Caco-2 (cell line): Measurements from ENCODE around the gene PCTP. TPM values are rescaled to one million over a fixed set of nuclear protein-coding genes. Genes with fewer than 3 reads are reported as not detected.

Source experiments
- BruUV-seq: library from RNA; stranded (reverse); fragments of 400-500 nt; replicated peaks from 2 replicates; lab custom pipeline; 2021; lab: Mats Ljungman, UMichigan
- CTCF ChIA-PET: fragments of 300-600 bp; sonication (Branson Sonifier 250); formaldehyde crosslinking; loops from one replicate; lab custom pipeline; 2022; ENCODE audit warnings: antibody characterized with exemption; lab: Charles Lee
- POLR2A ChIA-PET: fragments of 300-600 bp; sonication (Branson Sonifier 250); formaldehyde crosslinking; loops from one replicate; lab custom pipeline; 2022; ENCODE audit warnings: antibody characterized with exemption; lab: Charles Lee
- DNase-seq, 2 experiments: peaks; one replicate each; pipeline versions ENCODE4 v3.0.0 to v3.0.0-alpha.2; 2020 to 2022
- H3K27me3 ChIP-seq: replicated peaks from 2 replicates; pipeline ENCODE4 v1.6.0; 2011; ENCODE audit warnings: low read length; ENCODE audit not compliant: control insufficient read depth, insufficient read depth
- H3K36me3 ChIP-seq: 2 replicates; pipeline ENCODE4 v1.5.1; 2011; ENCODE audit warnings: low read length; ENCODE audit not compliant: control insufficient read depth, insufficient read depth
- H3K4me1 ChIP-seq: fragments of 250-450 bp; sonication (Bioruptor Pico); 2 replicates; pipeline ENCODE4 v1.5.1; 2020; ENCODE audit warnings: mild to moderate bottlenecking
- H3K4me3 ChIP-seq: 2 replicates; pipeline ENCODE4 v1.5.1; 2011; ENCODE audit warnings: low read depth, mild to moderate bottlenecking, control low read depth, low read length
- H3K9me3 ChIP-seq: fragments of 250-450 bp; sonication (Bioruptor Pico); 2 replicates; pipeline ENCODE4 v1.5.1; 2020; ENCODE audit warnings: mild to moderate bottlenecking, moderate library complexity
- H3K27ac Mint-ChIP-seq: one replicate; pipeline ENCODE4 v1.8.0; 2022; ENCODE audit warnings: mixed read lengths; ENCODE audit not compliant: unreplicated experiment
- H3K27me3 Mint-ChIP-seq: one replicate; pipeline ENCODE4 v1.8.0; 2022; ENCODE audit warnings: mixed read lengths; ENCODE audit not compliant: insufficient read depth, unreplicated experiment
- H3K36me3 Mint-ChIP-seq: one replicate; pipeline ENCODE4 v1.8.0; 2022; ENCODE audit warnings: mild to moderate bottlenecking, mixed read lengths; ENCODE audit not compliant: insufficient read depth, unreplicated experiment
- H3K4me1 Mint-ChIP-seq: one replicate; pipeline ENCODE4 v1.8.0; 2022; ENCODE audit warnings: low read depth, mixed read lengths; ENCODE audit not compliant: unreplicated experiment
- H3K4me3 Mint-ChIP-seq: one replicate; pipeline ENCODE4 v1.8.0; 2022; ENCODE audit warnings: mild to moderate bottlenecking, moderate library complexity, mixed read lengths; ENCODE audit not compliant: unreplicated experiment
- H3K9me3 Mint-ChIP-seq: one replicate; pipeline ENCODE4 v1.8.0; 2022; ENCODE audit warnings: mixed read lengths; ENCODE audit not compliant: unreplicated experiment
- intact Hi-C: fragments of 100-400 bp; cut with micrococcal nuclease; formaldehyde crosslinking; loops from one replicate; pipeline ENCODE4 v1.10.0; 2022; ENCODE audit not compliant: unreplicated experiment
- total RNA-seq: library from RNA; stranded (reverse); gene quantifications from 2 replicates; pipeline ENCODE4 v1.2.3, GENCODE V29; 2022
- TF ChIP-seq, protein P1 (sequence below), 2 experiments: fragments of 200-600 bp in 1 of 2; IDR thresholded peaks; 1 replicate in 1 of 2; 2 replicates in 1 of 2; pipeline versions ENCODE4 v1.5.1 to v1.8.0; 2011 to 2022; ENCODE audit warnings: antibody characterized with exemption in 1 of 2, control low read depth in 1 of 2, inconsistent platforms in 1 of 2, low read depth in 1 of 2, low read length in 1 of 2, mild to moderate bottlenecking in 1 of 2, moderate library complexity in 1 of 2; ENCODE audit not compliant: insufficient read depth in 1 of 2, severe bottlenecking in 1 of 2, unreplicated experiment in 1 of 2

PCTP gene
- total RNA-seq, 1 experiment from 2014 or later = 16.7 TPM

DNA sequence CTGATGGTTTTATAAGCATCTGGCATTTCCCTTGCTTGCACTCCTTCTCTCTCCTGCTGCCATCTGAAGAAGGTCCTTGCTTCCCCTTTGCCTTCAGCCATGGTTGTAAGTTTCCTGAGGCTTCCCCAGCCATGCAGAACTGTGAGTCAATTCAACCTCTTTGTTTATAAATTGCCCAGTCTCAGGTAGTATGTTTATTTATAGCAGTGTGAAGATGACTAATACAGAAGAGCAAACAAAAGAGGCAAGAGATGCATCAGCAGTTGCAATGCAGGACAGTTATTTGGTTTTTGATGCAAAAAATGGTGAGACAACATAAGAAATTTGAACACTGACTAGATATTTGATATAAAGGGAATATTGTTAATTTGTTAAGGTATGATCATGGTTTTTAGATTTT lies 45.0 kb upstream of the PCTP start:
- intact Hi-C loops = no loop called here
- CTCF ChIA-PET = no interaction called here
- H3K4me1 ChIP-seq = no peaks in the 10 kb centered on the region
- no peaks in the 10 kb centered on the region for H3K36me3 ChIP-seq
- no TSS peak for BruUV-seq
- H3K4me3 ChIP-seq = no peak overlapping the region
- no peak overlapping the region for H3K27ac Mint-ChIP-seq
- H3K4me3 Mint-ChIP-seq = no peak overlapping the region
- H3K9me3 Mint-ChIP-seq = peaks cover 7% of the 10 kb centered on the region
- no peaks in the 10 kb centered on the region for H3K4me1 Mint-ChIP-seq
- H3K27me3 Mint-ChIP-seq = peaks cover 18% of the 10 kb centered on the region
- POLR2A ChIA-PET = no interaction called here
- TF ChIP-seq, protein P1, sequence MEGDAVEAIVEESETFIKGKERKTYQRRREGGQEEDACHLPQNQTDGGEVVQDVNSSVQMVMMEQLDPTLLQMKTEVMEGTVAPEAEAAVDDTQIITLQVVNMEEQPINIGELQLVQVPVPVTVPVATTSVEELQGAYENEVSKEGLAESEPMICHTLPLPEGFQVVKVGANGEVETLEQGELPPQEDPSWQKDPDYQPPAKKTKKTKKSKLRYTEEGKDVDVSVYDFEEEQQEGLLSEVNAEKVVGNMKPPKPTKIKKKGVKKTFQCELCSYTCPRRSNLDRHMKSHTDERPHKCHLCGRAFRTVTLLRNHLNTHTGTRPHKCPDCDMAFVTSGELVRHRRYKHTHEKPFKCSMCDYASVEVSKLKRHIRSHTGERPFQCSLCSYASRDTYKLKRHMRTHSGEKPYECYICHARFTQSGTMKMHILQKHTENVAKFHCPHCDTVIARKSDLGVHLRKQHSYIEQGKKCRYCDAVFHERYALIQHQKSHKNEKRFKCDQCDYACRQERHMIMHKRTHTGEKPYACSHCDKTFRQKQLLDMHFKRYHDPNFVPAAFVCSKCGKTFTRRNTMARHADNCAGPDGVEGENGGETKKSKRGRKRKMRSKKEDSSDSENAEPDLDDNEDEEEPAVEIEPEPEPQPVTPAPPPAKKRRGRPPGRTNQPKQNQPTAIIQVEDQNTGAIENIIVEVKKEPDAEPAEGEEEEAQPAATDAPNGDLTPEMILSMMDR (IDR thresholded peaks at IDR 0.05; ENCODE audit: insufficient read depth in 1 of 2, low read depth in 1 of 2, low read length in 1 of 2, severe bottlenecking in 1 of 2, unreplicated experiment in 1 of 2) = no peak
- H3K36me3 Mint-ChIP-seq = no peaks in the 10 kb centered on the region
- H3K9me3 ChIP-seq = 0 out of 2 replicates have a peak, but pooled peaks cover 5% of the 10 kb centered on the region
- H3K27me3 ChIP-seq = no peaks in the 10 kb centered on the region
- no peak for DNase-seq

DNA sequence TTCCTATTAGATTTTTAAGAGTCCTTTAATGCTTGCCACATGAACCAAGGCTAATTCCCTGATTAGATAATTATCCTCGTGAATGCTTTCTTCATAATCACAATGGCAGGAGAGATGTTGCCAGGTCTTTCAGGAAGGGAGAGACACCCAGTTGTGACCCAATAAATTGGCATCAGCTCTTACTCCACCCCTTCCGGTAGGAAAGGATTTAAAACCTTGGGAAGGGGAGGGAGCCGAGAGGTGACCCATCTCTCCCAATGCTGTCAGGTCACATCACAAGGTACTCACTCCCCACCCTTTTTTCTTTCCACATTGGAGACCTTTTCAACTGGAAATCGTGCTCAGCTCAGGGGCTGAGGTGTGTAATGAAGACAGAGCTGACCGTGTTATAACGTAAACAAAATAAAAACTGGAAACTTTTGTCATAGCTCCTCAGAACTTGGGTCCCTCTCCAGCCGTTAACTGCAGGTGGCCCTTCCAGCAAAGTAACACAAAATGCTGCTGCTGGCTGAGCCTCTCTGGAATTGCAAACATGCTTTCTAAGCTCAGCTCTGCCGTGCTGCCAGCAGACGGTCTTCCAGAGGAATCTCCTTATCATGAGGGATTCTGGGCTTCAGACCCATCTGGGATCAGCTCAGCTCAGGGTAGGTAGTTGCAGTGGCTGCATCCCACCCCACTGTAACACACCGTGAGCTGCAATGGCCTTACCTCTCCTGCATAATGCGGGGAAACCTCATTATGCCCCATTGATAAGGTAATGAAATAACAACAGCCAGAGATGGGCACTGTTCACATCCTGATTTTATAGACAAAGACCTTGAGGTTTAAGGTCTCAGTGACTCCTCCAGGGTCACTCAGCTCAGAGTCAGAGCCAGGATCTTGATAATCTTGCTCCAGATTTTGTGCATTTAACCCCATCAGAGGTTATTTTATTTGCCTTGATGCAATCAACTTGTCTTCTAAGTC lies 43.8 kb upstream of the PCTP start:
- CTCF ChIA-PET = no interaction called here
- POLR2A ChIA-PET = no interaction called here
- H3K4me1 ChIP-seq = no peaks in the 10 kb centered on the region
- no peaks in the 10 kb centered on the region for H3K36me3 ChIP-seq
- H3K4me1 Mint-ChIP-seq = no peaks in the 10 kb centered on the region
- no peaks in the 10 kb centered on the region for H3K9me3 Mint-ChIP-seq
- no peak overlapping the region for H3K27ac Mint-ChIP-seq
- no peaks in the 10 kb centered on the region for H3K9me3 ChIP-seq
- H3K4me3 ChIP-seq = no peak overlapping the region
- TF ChIP-seq, protein P1 (IDR thresholded peaks at IDR 0.05; ENCODE audit: insufficient read depth in 1 of 2, low read depth in 1 of 2, low read length in 1 of 2, severe bottlenecking in 1 of 2, unreplicated experiment in 1 of 2) = no peak
- no peak overlapping the region for H3K4me3 Mint-ChIP-seq
- intact Hi-C loops = no loop called here
- no TSS peak for BruUV-seq
- no peaks in the 10 kb centered on the region for H3K36me3 Mint-ChIP-seq
- DNase-seq = no peak
- no peaks in the 10 kb centered on the region for H3K27me3 ChIP-seq
- H3K27me3 Mint-ChIP-seq = peaks cover 15% of the 10 kb centered on the region

DNA sequence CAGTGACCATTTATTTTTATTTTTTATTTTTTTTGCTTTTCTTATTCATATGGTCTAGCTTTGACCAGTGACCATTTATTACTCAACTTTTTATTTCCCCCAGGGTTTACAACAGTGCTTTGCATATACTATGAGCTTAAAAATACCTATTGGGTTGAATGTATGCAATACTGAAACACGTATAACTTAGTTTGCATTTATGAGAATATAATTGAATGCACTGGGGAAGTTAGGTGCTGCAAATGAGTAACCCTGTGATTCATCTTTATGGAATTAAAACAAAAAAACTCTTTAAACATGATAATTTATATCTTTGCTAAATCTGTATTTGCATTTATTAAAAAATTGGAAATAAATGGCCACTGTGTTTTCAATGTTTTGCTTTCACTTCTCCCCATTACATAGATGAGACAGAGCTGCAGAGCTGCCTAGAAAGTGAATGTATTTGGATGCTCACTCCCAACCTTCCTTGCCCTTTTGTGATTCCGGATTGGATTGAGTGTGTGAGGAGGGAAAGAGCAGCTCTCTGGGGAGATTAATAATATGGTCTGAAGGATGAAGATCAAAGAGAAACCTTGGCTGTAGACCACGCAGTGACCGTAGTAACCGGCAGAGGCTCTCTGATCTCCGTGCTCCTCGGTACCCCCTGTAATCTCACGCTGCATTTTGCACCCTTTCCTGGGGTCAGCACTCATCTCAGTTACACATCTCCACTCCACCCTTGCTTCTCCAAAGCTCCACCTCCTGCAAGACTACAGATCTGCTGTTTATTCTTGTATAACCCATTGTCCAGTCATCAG lies 42.5 kb upstream of the PCTP start:
- ChIA-PET POLR2A (no interaction called here), CTCF (no interaction called here)
- Histone ChIP-seq H3K9me3 (no peaks in the 10 kb centered on the region), H3K27me3 (no peaks in the 10 kb centered on the region), H3K4me3 (no peak overlapping the region), H3K36me3 (no peaks in the 10 kb centered on the region), H3K4me1 (no peaks in the 10 kb centered on the region)
- H3K27ac Mint-ChIP-seq = no peak overlapping the region
- H3K27me3 Mint-ChIP-seq = peaks cover 18% of the 10 kb centered on the region
- H3K36me3 Mint-ChIP-seq = no peaks in the 10 kb centered on the region
- intact Hi-C loops = no loop called here
- TF ChIP-seq, protein P1 (IDR thresholded peaks at IDR 0.05; ENCODE audit: insufficient read depth in 1 of 2, low read depth in 1 of 2, low read length in 1 of 2, severe bottlenecking in 1 of 2, unreplicated experiment in 1 of 2) = no peak
- BruUV-seq = no TSS peak
- no peak for DNase-seq
- H3K4me1 Mint-ChIP-seq = no peaks in the 10 kb centered on the region
- no peaks in the 10 kb centered on the region for H3K9me3 Mint-ChIP-seq
- no peak overlapping the region for H3K4me3 Mint-ChIP-seq
